Activated T-cell treated with anti-CD3 and anti-CD28 coated beads, Interleukin-2, amount 50 U/mL, for 72 hours (primary cell): ENCODE data around the gene ISG20L2. TPM values are rescaled to one million over a fixed set of nuclear protein-coding genes. Genes with fewer than 3 reads are reported as not detected.
A peak's percentile ranks its signal among the peaks of the same experiment; 100 is the strongest.

ENCODE experiments used
- ATAC-seq, 2 donors: fragments of 150-1000 bp; cut with Tn5 transposase; replicated peaks in 1 of 2; 2 replicates each; pipeline ENCODE4 v1.10.0; 2021; ENCODE audit warnings: moderate library complexity in 2 of 2, mild to moderate bottlenecking in 1 of 2
- DNase-seq, 2 donors: peaks; one replicate each; pipeline ENCODE4 v3.0.0; 2021 to 2022; ENCODE audit warnings: mixed read lengths in 1 of 2
- H3K27ac Mint-ChIP-seq: one replicate; pipeline ENCODE4 v1.8.0; 2022; ENCODE audit warnings: mild to moderate bottlenecking, moderate library complexity, mixed read lengths
- H3K27me3 Mint-ChIP-seq: one replicate; pipeline ENCODE4 v1.8.0; 2022; ENCODE audit warnings: low read depth, mixed read lengths
- H3K36me3 Mint-ChIP-seq, 2 donors: one replicate each; pipeline ENCODE4 v1.8.0; 2022; ENCODE audit warnings: mixed read lengths in 2 of 2, mild to moderate bottlenecking in 1 of 2; ENCODE audit not compliant: insufficient read depth in 2 of 2
- H3K4me1 Mint-ChIP-seq: one replicate; pipeline ENCODE4 v1.8.0; 2022; ENCODE audit warnings: low read depth, mixed read lengths
- H3K4me3 Mint-ChIP-seq, 2 donors: one replicate each; pipeline ENCODE4 v1.8.0; 2022; ENCODE audit warnings: mild to moderate bottlenecking in 2 of 2, mixed read lengths in 2 of 2, moderate library complexity in 2 of 2
- H3K9me3 Mint-ChIP-seq, 2 donors: one replicate each; pipeline ENCODE4 v1.8.0; 2022; ENCODE audit warnings: mixed read lengths in 2 of 2
- total RNA-seq, 2 donors: library from RNA; stranded (reverse); gene quantifications; one replicate each; pipeline ENCODE4 v1.2.3, GENCODE V29; 2022

ISG20L2 gene
- total RNA-seq, 2 donors from 2014 or later: 36.3 to 37.1 TPM

DNA sequence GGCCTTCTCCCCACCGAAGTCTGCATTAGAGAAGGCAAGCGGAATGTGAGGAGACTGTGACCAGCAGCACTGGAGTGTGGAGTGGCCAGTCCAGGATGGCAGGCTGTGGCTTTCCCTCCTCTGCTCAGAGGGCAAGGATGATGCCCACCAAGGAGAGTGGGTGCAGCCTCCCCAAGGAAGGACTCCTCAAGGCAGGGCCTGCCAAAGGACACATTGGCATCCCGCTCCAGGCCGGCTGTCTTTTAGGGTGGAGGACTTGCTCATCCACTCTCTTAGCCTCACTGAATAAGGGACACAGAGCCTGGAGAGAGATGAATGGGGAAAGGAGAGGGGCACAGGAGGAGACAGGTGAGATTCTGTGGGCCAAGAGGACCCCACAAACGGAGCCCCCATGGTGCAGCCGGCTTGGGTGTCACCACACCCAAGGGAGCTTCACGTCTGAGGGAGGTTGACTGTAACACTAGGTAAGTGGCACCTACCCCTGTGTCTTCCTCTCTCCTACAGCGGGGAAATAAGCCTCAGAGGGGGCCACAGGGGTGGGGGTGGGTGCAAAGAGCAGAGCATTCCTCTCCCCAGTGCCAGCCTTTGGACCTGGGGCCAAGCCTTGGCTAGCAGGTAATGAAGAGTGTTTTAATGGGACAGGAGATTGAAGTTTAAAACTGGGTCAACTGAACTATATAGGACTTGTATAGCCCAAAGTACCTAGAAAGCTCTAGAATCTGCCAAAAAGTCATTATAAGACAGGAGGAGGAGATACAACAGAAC, 47.2 kb downstream of the ISG20L2 start:
- Mint-ChIP-seq H3K27me3 (peaks cover 52% of the 10 kb centered on the region), H3K4me1 (peaks cover 36% of the 10 kb centered on the region), H3K36me3 (no peaks in the 10 kb centered on the region), H3K27ac (no peak overlapping the region), H3K4me3 (no peak overlapping the region), H3K9me3 (no peaks in the 10 kb centered on the region)
- ATAC-seq: no peak
- DNase-seq: no peak

DNA sequence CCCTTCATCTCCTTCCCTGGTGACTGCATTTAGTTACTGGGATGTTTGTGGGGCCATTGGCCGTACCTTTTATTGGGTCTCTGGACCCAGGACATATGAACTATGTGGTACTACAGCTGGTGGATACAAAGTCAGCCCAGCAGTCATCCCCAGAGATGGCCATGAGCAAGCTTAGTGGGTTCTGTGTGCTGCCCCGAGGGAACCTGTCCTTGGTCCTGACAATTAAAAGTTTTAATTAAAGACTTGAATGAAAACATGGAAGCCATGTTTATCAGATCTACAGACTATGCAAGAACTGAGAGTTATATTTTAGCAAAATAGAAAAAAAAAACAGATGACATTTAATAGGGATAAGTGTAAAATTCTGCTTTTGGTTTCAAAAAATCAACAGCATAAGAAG, 48.5 kb downstream of the ISG20L2 start:
- Mint-ChIP-seq H3K4me1 (peaks cover 36% of the 10 kb centered on the region), H3K36me3 (no peaks in the 10 kb centered on the region), H3K4me3 (no peak overlapping the region), H3K27me3 (peaks cover 52% of the 10 kb centered on the region), H3K9me3 (no peaks in the 10 kb centered on the region), H3K27ac (no peak overlapping the region)
- no peak for DNase-seq
- no peak for ATAC-seq

DNA sequence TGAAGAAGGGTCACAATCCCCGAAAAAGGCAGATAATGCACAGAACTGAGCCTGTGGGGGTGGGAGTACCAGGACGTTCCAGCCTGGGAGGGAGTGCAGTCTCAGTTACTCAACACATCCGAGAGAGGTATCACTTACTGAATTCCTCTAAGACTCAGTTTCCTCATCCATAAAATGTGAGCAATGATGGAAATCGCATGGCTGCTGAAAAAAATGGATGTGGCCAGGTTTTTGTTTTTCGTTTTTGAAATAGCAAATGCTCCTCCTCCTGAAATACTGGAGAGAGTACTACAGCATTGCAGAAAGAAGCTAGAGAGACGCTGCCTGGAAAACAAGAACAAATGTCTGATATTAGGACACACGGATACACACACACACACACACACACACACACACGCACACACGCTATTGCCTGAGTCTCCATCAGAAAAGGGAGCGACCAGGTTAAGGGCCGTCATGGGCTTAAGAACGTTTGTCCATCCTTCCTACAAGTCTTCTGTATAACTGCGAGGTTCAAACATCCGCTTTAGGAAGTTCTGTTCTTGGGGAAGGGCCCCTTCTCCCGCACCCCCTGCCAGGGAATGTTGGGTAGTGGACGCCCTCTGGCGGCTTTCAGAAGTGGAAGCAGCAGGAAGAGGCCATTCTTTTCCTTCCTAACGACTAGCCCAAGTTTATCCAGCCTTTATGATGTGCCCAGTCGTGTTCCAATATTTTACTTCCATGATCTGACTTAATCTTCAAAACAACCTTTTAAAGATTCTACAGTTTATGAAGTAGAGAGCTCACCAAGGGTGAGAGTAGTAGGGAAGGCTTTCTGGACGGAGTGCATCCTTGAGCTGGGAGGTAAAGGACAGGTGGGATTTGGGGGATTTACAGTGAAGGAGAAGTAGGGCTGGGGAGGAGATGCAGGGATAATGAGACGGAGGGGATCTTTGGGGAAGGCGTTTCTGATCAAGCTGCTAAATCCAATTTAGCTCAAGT, 50.7 kb downstream of the ISG20L2 start:
- Mint-ChIP-seq H3K27me3 (peaks cover 66% of the 10 kb centered on the region), H3K27ac (peak overlapping the region; percentile 11), H3K9me3 (no peaks in the 10 kb centered on the region), H3K36me3 (no peaks in the 10 kb centered on the region), H3K4me1 (peaks cover 16% of the 10 kb centered on the region), H3K4me3 (peak overlapping the region; percentile 44 to 57)
- DNase-seq (peak; percentile 24 to 41), ATAC-seq (peak; percentile 31 to 49)

DNA sequence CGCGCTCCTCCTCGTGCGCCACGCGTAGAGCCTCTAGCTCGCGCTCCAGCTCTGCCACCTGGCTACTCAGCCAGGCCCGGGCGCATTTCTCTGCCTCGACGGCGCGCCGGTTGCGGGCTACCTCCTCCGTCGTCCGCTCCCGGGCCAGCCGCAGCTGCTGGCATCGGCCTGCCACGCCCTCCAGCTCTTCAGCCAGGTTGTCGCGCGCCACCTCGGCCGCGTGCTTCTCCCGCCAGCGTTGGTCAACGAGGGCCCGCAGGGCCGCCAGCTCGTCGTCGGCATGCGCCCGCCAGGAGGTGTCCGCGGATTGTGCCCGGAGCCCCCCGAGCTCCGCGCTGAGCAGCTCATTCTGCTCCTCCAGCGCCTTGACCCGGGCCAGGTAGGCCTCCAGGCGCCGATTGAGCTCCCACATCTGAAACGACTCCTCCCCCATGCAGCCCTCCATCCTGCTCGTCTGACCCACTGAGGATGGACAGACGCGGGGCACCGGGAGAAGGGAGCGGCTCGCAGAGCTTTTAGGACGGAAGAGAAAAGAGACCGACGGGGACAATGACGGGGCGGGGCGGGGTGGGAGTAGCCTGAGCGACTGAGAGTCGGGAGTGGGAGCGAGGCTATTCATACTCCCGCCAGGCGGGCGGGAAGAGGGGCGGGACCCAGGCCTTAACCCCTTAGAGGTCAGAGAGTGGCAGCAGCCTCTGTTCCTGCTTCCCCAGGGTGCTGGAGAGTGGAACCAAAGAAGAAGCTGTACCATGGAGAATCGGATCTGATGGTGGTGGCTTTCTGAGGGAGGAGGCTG, 51.5 kb downstream of the ISG20L2 start, which contains the start of gene NES:
TSS of gene NES (minus strand) at position 588 of the 796 bp plus-strand sequence. CDS start at position 445, 143 bp downstream.
- H3K27me3 Mint-ChIP-seq: peaks cover 70% of the 10 kb centered on the region
- peak within 1 kb of the TSS; percentile 11 for H3K27ac Mint-ChIP-seq
- DNase-seq (no peak), ATAC-seq (no peak)
- no peaks in the 10 kb centered on the region for H3K9me3 Mint-ChIP-seq
- H3K36me3 Mint-ChIP-seq: no peaks in the 10 kb centered on the region
- peaks cover 16% of the 10 kb centered on the region for H3K4me1 Mint-ChIP-seq
- H3K4me3 Mint-ChIP-seq: peak within 1 kb of the TSS; percentile 54 to 57

DNA sequence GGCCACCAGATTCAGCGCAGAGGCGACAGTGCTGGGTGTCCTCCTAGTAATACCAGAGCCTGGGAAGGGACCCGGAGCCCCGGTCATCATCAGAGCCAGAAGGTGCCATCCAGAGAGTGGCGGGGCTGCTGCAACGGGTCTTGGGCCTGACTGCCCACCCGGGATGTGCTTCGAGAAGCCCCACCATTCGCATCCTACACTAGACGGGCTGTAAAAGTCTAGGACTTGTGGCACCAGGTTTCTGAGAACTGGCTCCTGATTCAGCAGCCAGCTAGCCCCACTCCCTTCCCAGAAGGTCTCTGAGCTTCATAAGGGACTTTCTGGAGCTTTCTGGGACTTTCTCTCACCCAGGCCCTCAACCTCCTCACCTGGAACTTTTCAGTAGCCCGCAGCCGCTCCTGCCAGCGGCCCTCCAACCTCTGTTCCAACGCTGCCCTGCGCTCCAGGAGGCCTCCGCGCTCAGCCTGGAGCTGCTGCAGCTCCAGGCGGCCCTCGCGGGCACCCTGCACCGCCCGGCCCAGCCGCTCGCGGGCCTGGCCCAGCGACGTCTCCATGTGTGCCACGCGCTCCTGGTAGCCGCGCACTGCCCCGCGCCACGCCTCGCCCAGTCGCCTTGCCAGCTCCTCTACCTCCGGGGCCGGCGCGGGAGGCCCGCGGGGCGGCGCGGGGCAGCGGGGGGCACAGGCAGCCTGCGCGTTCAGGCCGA, 52.3 kb downstream of the ISG20L2 start:
- peaks cover 70% of the 10 kb centered on the region for H3K27me3 Mint-ChIP-seq
- no peak overlapping the region for H3K27ac Mint-ChIP-seq
- peaks cover 16% of the 10 kb centered on the region for H3K4me1 Mint-ChIP-seq
- ATAC-seq (no peak), DNase-seq (no peak)
- no peaks in the 10 kb centered on the region for H3K9me3 Mint-ChIP-seq
- H3K4me3 Mint-ChIP-seq: no peak overlapping the region
- no peaks in the 10 kb centered on the region for H3K36me3 Mint-ChIP-seq

DNA sequence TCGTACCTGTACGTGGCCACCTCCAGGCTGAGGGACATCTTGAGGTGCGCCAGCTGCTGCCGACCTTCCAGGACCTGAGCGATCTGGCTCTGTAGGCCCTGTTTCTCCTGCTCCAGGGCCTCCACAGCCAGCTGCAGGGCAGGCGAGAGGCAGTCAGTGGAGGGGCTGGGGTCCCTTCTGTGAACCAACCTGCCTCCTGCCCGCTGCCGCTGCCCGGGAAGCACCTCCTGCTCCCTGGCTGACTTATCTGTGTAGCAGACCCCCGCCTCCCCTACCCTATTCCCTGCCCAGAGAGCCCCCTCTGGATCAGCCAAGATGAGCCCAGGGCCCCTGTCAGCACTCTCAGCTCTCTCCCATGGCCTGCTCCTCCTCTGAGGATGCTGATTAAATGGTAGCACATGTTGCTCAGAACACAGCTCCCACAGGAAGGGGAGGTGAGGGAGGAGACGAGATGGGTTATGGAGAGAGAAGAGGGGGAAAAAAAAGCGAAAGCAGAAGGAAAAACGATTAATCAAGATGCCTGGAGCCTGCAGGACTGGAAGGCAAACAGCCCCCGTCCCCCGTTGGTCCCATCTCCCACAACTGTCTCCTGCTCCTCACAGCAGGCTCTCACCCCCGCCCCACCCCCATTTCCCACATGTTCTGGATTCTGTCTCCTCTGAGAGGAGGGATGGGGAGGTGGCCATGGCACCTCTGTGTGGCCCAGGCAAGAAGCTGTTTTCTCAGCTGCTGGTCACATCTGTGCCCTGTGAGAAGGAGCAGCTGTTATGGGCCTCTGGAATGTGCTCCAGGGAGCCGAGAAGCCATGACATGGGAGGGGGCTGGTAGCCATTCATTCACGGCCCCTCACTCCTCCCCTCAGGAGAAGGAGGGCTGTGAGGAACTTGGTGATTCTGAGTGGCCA, 53.1 kb downstream of the ISG20L2 start:
- no peaks in the 10 kb centered on the region for H3K36me3 Mint-ChIP-seq

DNA sequence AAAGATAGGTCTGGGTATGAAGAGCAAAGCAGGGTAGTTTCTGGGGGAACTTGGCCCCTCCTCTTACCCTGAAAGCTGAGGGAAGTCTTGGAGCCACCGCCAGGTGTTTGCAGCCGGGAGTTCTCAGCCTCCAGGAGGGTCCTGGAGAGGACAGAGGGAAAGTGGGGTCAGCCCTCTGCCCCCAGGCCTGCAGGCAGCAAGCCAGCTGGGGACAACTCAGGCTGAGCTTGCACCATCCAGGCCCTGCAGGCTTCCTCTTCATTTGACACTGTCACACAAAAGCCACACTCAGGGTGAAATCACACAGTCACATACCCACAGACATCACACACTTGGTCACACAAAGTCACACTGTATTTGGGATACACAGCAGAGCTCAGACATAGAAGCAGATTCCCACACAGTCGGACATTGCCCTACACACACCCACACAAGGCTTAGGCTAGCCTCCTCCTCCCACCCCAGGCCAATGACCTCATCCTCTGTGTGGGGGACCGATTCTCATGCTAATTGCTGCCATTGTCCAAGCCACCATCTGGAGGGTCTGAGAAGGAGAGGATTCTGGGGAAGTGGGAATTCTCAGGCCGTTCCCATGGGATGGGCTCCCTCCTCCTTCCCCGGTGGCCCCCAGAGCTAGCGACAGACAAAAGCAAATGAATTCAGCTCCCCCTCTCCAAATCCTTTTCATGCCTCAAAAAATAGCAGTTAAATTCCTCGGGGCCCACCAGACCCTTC, 55.0 kb downstream of the ISG20L2 start:
- no peak for DNase-seq
- Mint-ChIP-seq H3K9me3 (no peaks in the 10 kb centered on the region), H3K4me1 (peaks cover 16% of the 10 kb centered on the region), H3K4me3 (no peak overlapping the region), H3K27me3 (peaks cover 52% of the 10 kb centered on the region), H3K27ac (no peak overlapping the region), H3K36me3 (no peaks in the 10 kb centered on the region)
- no peak for ATAC-seq

More for the DNA sequence above, 53.1 kb downstream of the ISG20L2 start:
- no peak overlapping the region for H3K27ac Mint-ChIP-seq
- no peaks in the 10 kb centered on the region for H3K9me3 Mint-ChIP-seq
- peaks cover 68% of the 10 kb centered on the region for H3K27me3 Mint-ChIP-seq
- ATAC-seq (no peak), DNase-seq (no peak)
- H3K4me3 Mint-ChIP-seq: no peak overlapping the region
- H3K4me1 Mint-ChIP-seq: peaks cover 16% of the 10 kb centered on the region

Other genes starting within 250 kb of the ISG20L2 start
- 10 to 100 TPM; 73.3 to 86.8 TPM for gene MEF2D, start 228.0 kb downstream of the ISG20L2 start, total RNA-seq
- gene IQGAP3, start 156.2 kb downstream of the ISG20L2 start, total RNA-seq: 10 to 100 TPM; 13.6 to 22.5 TPM
- 10 to 100 TPM; 14.7 to 17.4 TPM for gene TTC24, start 149.0 kb downstream of the ISG20L2 start, total RNA-seq
- 10 to 100 TPM; 48.3 to 57.3 TPM for gene NAXE, start 137.0 kb downstream of the ISG20L2 start, total RNA-seq
- gene GPATCH4, start 127.3 kb downstream of the ISG20L2 start, total RNA-seq: 10 to 100 TPM; 25.6 to 31.6 TPM
- gene HAPLN2, start 109.4 kb downstream of the ISG20L2 start, total RNA-seq: under 1 TPM; 0.22 to 1.00 TPM
- under 1 TPM in 1 of 2 donors, not detected in 1; 0.10 TPM for gene BCAN, start 86.6 kb downstream of the ISG20L2 start, total RNA-seq
- gene NES, start 51.4 kb downstream of the ISG20L2 start, total RNA-seq: under 1 TPM in 1 of 2 donors, not detected in 1; 0.05 TPM
- gene CRABP2, start 23.2 kb downstream of the ISG20L2 start, total RNA-seq: 1 to 10 TPM; 2.5 TPM
- gene METTL25B, start 297 bp downstream of the ISG20L2 start, total RNA-seq: 100 to 1,000 TPM in 1 of 2 donors, 10 to 100 TPM in 1; 90.5 to 100 TPM
- gene MRPL24, start 12.3 kb upstream of the ISG20L2 start, total RNA-seq: 10 to 100 TPM; 45.9 to 67.8 TPM
- 100 to 1,000 TPM; 185 to 217 TPM for gene HDGF, start 22.9 kb upstream of the ISG20L2 start, total RNA-seq
- gene PRCC, start 38.8 kb upstream of the ISG20L2 start, total RNA-seq: 10 to 100 TPM; 67.7 to 84.4 TPM
- gene SH2D2A, start 88.1 kb upstream of the ISG20L2 start, total RNA-seq: 100 to 1,000 TPM; 221 to 246 TPM
- under 1 TPM; 0.17 to 0.30 TPM for gene INSRR, start 130.4 kb upstream of the ISG20L2 start, total RNA-seq
- 10 to 100 TPM; 16.8 to 21.4 TPM for gene NTRK1, start 132.1 kb upstream of the ISG20L2 start, total RNA-seq
- under 1 TPM in 1 of 2 donors, not detected in 1; 0.07 TPM for gene PEAR1, start 165.0 kb upstream of the ISG20L2 start, total RNA-seq
- not detected for gene LRRC71, start 191.9 kb upstream of the ISG20L2 start, total RNA-seq